Measurements from ENCODE around the gene MYD88.

DNA sequence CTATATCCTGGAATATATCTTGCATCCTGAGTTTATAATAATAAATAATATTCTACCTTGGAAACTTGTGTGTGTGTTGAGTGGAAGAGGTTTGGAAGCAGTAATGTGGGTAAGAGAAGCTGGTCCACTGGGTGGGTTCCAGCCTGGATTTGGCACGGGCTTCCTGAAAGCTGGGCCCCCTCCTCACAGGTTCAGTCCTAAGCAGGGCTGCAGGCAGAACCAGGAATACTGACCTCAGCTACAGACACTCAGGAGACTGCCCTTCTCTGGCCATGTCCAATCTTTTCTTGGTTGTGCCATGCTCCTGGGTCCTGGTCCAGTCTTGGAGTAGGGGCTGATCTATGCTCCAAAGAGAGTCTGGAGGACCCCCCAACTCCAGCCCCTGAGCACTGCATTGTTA, 4.5 kb downstream of the MYD88 start:
- TF ChIP-seq EZH2 (IDR thresholded peaks at IDR 0.05; ENCODE audit: borderline replicate concordance, low read length): no peak
- TF ChIP-seq, protein P1, sequence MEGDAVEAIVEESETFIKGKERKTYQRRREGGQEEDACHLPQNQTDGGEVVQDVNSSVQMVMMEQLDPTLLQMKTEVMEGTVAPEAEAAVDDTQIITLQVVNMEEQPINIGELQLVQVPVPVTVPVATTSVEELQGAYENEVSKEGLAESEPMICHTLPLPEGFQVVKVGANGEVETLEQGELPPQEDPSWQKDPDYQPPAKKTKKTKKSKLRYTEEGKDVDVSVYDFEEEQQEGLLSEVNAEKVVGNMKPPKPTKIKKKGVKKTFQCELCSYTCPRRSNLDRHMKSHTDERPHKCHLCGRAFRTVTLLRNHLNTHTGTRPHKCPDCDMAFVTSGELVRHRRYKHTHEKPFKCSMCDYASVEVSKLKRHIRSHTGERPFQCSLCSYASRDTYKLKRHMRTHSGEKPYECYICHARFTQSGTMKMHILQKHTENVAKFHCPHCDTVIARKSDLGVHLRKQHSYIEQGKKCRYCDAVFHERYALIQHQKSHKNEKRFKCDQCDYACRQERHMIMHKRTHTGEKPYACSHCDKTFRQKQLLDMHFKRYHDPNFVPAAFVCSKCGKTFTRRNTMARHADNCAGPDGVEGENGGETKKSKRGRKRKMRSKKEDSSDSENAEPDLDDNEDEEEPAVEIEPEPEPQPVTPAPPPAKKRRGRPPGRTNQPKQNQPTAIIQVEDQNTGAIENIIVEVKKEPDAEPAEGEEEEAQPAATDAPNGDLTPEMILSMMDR (conservative IDR thresholded peaks at IDR 0.05 in 1 of 2, IDR thresholded peaks at IDR 0.05 in 1 of 2; ENCODE audit: extremely low read depth in 1 of 2, insufficient read depth in 1 of 2, low read depth in 1 of 2, low read length in 2 of 2): no peak
